Activated B cell treated with CpG ODN at 0.5 μM for 24 hours (primary cell): Measurements from ENCODE around the gene MACROD1. TPM values are rescaled to one million over a fixed set of nuclear protein-coding genes. Genes with fewer than 3 reads are reported as not detected.

Experiments used
- ATAC-seq: fragments of 200-7000 bp; cut with Tn5 transposase; one replicate; pipeline ENCODE4 v1.10.0; 2021; ENCODE audit warnings: low read depth, mild to moderate bottlenecking, moderate library complexity
- CTCF ChIA-PET: fragments of 350-600 bp; sonication (Branson Sonifier 250); formaldehyde crosslinking; loops from one replicate; lab custom pipeline; 2021; ENCODE audit warnings: antibody characterized with exemption; lab: Charles Lee
- POLR2A ChIA-PET: fragments of 350-600 bp; sonication (Branson Sonifier 250); formaldehyde crosslinking; loops from one replicate; lab custom pipeline; 2021; ENCODE audit warnings: antibody characterized with exemption; lab: Charles Lee
- DNase-seq: peaks from one replicate; pipeline ENCODE4 v3.0.0; 2022
- H3K27ac Mint-ChIP-seq: one replicate; pipeline ENCODE4 v1.8.0; 2020; ENCODE audit warnings: mixed read lengths
- H3K27me3 Mint-ChIP-seq: one replicate; pipeline ENCODE4 v1.8.0; 2021; ENCODE audit warnings: mixed read lengths
- H3K36me3 Mint-ChIP-seq: one replicate; pipeline ENCODE4 v1.8.0; 2021; ENCODE audit warnings: low read depth, mixed read lengths
- H3K4me1 Mint-ChIP-seq: one replicate; pipeline ENCODE4 v1.8.0; 2021; ENCODE audit warnings: mixed read lengths
- H3K4me3 Mint-ChIP-seq: one replicate; pipeline ENCODE4 v1.8.0; 2020; ENCODE audit warnings: mild to moderate bottlenecking, mixed read lengths
- H3K9me3 Mint-ChIP-seq: one replicate; pipeline ENCODE4 v1.8.0; 2020; ENCODE audit warnings: mixed read lengths
- CTCF ChIP-seq: fragments of 200-600 bp; IDR thresholded peaks from one replicate; pipeline ENCODE4 v1.8.0; 2022; ENCODE audit warnings: antibody characterized with exemption, mild to moderate bottlenecking
- intact Hi-C: fragments of 100-400 bp; cut with micrococcal nuclease; formaldehyde crosslinking; loops from one replicate; pipeline ENCODE4 v1.15.1; 2024
- total RNA-seq: library from RNA; stranded (reverse); gene quantifications from 2 replicates; pipeline ENCODE4 v1.2.3, GENCODE V29; 2022

MACROD1 gene
- total RNA-seq, 1 donor from 2014 or later, result 4.5 TPM

- Mint-ChIP-seq H3K4me3 (no peak overlapping the region), H3K27me3 (no peaks in the 10 kb centered on the region), H3K9me3 (no peaks in the 10 kb centered on the region), H3K36me3 (no peaks in the 10 kb centered on the region), H3K4me1 (no peaks in the 10 kb centered on the region), H3K27ac (no peak overlapping the region)
- intact Hi-C loops, result no loop called here
- ChIA-PET POLR2A (interaction anchor here (0.6 kb wide), 1 partner anchor 246 kb away, joined by 5 read pairs; no protein-coding TSS in a partner anchor), CTCF (no interaction called here)
- TF ChIP-seq CTCF, result no peak
- DNase-seq (no peak), ATAC-seq (no peak)
Observed at GRCh38 chr11:64072871-64073270, 93.0 kb downstream of the MACROD1 start.

DNA sequence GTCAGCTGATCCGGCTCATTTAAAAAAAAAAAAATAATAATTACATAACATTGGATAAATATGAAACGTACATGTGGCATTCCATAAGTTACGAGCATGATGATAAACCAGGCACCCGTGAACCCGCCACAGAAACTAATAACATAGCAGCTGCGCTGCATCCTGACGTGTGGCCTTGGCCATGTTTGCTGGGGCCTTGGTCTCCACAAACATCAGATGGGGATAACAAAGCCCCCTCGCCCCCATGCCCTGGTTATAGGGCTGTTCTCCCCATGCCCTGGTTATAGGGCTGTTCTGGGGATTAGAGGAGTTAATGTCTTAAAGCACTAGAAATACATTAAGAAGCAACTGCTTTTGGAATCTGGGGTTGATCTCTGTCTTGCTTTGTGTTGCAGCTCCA is 93.5 kb downstream of the MACROD1 start:
- no peaks in the 10 kb centered on the region for H3K4me1 Mint-ChIP-seq
- no peak for TF ChIP-seq CTCF
- no peak for ATAC-seq
- ChIA-PET POLR2A (no interaction called here), CTCF (no interaction called here)
- H3K36me3 Mint-ChIP-seq, result no peaks in the 10 kb centered on the region
- H3K9me3 Mint-ChIP-seq, result no peaks in the 10 kb centered on the region
- no peak overlapping the region for H3K4me3 Mint-ChIP-seq
- no peak overlapping the region for H3K27ac Mint-ChIP-seq
- no peaks in the 10 kb centered on the region for H3K27me3 Mint-ChIP-seq
- intact Hi-C loops, result no loop called here
- no peak for DNase-seq

DNA sequence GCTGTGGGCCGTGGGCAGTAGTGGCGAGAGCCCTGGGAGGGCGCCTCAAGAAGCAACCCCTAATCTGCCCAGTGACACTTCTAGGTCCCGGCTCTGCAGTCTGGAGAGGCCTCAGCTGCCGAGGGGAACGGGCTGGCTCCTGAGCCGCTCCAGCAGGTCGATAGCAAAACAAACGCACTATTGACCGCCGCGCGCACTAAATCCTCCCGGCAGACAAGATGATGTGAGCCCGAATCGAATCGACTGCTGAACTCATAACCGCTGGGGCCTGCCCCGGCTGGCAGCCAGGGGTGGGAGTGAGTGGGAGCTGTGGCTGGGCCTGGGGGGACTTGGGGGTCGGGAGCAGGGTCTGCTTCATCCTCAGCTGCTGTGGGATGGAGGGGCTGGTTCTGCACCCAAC is 94.1 kb downstream of the MACROD1 start:
- Mint-ChIP-seq H3K9me3 (no peaks in the 10 kb centered on the region), H3K4me3 (no peak overlapping the region), H3K36me3 (no peaks in the 10 kb centered on the region), H3K27ac (no peak overlapping the region), H3K27me3 (no peaks in the 10 kb centered on the region), H3K4me1 (no peaks in the 10 kb centered on the region)
- no peak for TF ChIP-seq CTCF
- CTCF ChIA-PET, result no interaction called here
- intact Hi-C loops, result no loop called here
- DNase-seq (no peak), ATAC-seq (no peak)
- POLR2A ChIA-PET, result no interaction called here

DNA sequence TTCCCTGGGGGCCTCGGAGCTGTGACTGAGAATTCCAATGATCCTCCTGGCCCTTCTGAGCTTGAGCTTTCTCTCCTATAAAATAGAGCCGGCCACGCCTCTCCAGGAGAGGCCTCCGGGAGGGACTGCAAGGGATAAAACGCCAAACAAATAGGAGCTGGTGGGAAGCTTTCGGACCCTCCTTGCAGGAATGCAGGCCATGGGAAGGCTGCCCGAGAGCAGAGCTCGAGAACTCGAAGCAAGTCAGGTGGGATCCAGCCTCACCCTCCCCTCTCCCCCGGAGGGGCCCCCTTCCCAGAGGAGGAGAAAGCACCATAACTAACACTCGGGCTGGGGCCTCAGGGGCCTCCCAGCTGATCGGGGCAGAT is 95.6 kb downstream of the MACROD1 start:
- no peak for DNase-seq
- POLR2A ChIA-PET, result no interaction called here
- no peak overlapping the region for H3K4me3 Mint-ChIP-seq
- H3K4me1 Mint-ChIP-seq, result no peaks in the 10 kb centered on the region
- CTCF ChIA-PET, result no interaction called here
- H3K36me3 Mint-ChIP-seq, result no peaks in the 10 kb centered on the region
- intact Hi-C loops, result no loop called here
- H3K27me3 Mint-ChIP-seq, result peaks cover 2% of the 10 kb centered on the region
- H3K9me3 Mint-ChIP-seq, result no peaks in the 10 kb centered on the region
- TF ChIP-seq CTCF, result no peak
- ATAC-seq, result no peak
- H3K27ac Mint-ChIP-seq, result no peak overlapping the region

DNA sequence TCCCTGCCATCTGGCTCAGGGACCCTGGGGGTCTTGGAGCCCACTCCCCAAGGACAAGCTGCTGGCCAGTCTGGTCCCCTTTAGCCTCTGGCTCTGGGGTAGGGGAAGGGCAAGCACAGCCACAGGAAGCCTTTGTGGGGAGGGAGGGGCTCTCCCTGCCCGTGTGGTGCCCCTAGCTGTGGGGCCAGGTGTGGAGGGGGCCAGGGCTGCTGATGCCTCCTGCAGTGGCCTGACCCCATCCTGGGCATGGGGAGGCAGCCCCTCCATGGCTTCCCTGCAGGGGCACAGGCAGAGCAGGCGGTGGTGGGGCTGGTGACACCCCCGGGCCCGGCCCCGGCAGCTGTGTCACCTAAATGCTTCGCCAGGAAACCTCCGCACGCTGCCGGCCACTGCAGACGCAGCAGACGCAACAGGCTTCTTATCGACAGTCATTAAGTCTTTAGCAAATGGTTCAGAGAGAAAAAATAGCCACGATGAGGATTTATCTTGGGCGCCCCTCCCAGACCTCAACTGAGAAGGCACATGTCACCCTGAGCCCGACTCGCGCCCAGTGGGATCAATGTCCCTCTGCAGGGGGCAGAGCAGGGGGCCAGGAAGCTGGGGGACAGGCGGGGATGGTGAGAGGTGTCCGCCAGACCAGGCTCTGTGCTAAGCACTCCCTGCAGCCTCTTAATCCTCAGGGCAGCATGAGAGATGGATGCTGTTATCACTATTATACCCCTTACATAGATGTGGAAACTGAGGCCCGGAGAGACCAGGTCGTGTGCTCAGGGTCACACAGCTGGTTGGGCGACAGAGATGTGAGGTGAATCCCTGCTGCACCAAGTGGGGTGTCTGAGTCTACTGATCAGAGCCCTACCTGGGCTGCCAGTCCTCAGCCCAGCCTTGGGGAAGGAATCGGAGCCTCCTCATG is 96.3 kb downstream of the MACROD1 start:
- CTCF ChIA-PET, result no interaction called here

More for the DNA sequence above, 96.3 kb downstream of the MACROD1 start:
- H3K27me3 Mint-ChIP-seq, result peaks cover 2% of the 10 kb centered on the region
- DNase-seq (no peak), ATAC-seq (no peak)
- H3K4me1 Mint-ChIP-seq, result no peaks in the 10 kb centered on the region
- H3K4me3 Mint-ChIP-seq, result no peak overlapping the region
- POLR2A ChIA-PET, result no interaction called here
- intact Hi-C loops, result no loop called here
- TF ChIP-seq CTCF, result no peak
- no peak overlapping the region for H3K27ac Mint-ChIP-seq
- no peaks in the 10 kb centered on the region for H3K9me3 Mint-ChIP-seq
- no peaks in the 10 kb centered on the region for H3K36me3 Mint-ChIP-seq
